ENCODE data around the gene GNL3L.
"Not testable (repeated sequence)": the region's sequence is repeated elsewhere in the genome, so short reads cannot be mapped to it uniquely, and the experiment has no call there.

Gene GNL3L

GRCh38 chrX:54560411-54560810 is 30.4 kb downstream of the GNL3L start:
- DNase-seq (ENCODE audit: low read depth), result no peak

- DNase-seq (ENCODE audit: low read depth), result no peak
Measured at GRCh38 chrX:54561622-54562021, 31.6 kb downstream of the GNL3L start.

GRCh38 chrX:54564936-54565335 is 34.9 kb downstream of the GNL3L start:
- DNase-seq (ENCODE audit: low read depth), result no peak

DNA sequence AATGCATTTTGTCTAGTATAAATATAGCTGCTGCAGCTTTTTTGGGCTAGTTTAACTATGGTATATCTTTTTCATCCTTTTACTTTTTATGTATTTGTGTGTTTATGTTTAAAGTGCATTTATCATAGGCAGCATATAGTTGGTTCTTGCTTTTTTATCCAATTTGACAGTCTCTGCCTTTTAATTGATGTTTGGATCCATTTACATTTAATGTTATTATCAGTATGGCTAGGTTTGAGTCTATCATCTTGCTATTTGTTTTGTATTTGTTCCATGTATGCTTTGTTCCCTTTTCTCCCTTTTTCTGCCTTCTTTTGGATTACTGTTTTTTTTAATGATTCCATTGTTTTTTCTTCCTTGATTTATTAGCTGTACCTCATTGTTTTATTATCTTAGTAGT is 40.3 kb downstream of the GNL3L start:
- no peak for DNase-seq (ENCODE audit: low read depth)

GRCh38 chrX:54572641-54573040 is 42.6 kb downstream of the GNL3L start:
- DNase-seq (ENCODE audit: low read depth), result not testable (repeated sequence)

- no peak for DNase-seq (ENCODE audit: low read depth)
Measured at GRCh38 chrX:54597728-54598127, 67.7 kb downstream of the GNL3L start.

DNA sequence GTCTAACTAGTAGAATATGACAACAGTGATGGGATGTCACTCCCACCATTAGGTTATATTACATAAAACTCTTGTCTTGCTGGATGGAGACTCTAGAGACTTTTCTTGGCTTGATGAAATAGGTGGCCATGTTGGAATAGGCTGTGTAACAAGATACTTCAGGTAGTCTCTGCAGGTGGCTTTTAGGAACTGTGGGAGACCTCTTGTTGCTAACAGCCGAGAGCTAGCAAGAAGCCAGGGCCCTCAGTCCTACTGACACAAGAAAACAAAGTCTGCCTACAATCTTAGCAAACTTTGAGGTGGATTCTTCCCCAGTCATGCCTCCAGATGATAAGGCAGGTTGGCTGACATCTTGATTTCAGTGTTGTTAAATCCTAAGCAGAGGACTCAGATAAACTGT is 72.5 kb downstream of the GNL3L start:
- DNase-seq (ENCODE audit: low read depth), result no peak

Data from activated T-cell treated with anti-CD3 and anti-CD28 coated beads for 48 hours (primary cell).